ENCODE results near the gene COQ4.
"Not testable (repeated sequence)": the region's sequence is repeated elsewhere in the genome, so short reads cannot be mapped to it uniquely, and the experiment has no call there.

COQ4 gene

GRCh38 chr9:128337936-128338335, 15.3 kb downstream of the COQ4 start:
- TF ChIP-seq, protein P1, sequence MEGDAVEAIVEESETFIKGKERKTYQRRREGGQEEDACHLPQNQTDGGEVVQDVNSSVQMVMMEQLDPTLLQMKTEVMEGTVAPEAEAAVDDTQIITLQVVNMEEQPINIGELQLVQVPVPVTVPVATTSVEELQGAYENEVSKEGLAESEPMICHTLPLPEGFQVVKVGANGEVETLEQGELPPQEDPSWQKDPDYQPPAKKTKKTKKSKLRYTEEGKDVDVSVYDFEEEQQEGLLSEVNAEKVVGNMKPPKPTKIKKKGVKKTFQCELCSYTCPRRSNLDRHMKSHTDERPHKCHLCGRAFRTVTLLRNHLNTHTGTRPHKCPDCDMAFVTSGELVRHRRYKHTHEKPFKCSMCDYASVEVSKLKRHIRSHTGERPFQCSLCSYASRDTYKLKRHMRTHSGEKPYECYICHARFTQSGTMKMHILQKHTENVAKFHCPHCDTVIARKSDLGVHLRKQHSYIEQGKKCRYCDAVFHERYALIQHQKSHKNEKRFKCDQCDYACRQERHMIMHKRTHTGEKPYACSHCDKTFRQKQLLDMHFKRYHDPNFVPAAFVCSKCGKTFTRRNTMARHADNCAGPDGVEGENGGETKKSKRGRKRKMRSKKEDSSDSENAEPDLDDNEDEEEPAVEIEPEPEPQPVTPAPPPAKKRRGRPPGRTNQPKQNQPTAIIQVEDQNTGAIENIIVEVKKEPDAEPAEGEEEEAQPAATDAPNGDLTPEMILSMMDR (IDR thresholded peaks at IDR 0.05; ENCODE audit: low read depth, low read length), result no peak
- H3K4me3 ChIP-seq (ENCODE audit: low read depth, low read length), result no peak overlapping the region

GRCh38 chr9:128338852-128339614, 16.4 kb downstream of the COQ4 start:
- not testable (repeated sequence) for H3K4me3 ChIP-seq (ENCODE audit: low read depth, low read length)

- peak within 1 kb of the TSS; percentile 79 for H3K4me3 ChIP-seq (ENCODE audit: low read depth, low read length)
Measured at GRCh38 chr9:128339761-128340690, 17.4 kb downstream of the COQ4 start, which contains the start of gene SLC27A4. Gene SLC27A4 (plus strand): TSS chr9:128340527. CDS start chr9:128343133, 2,606 bp downstream.

GRCh38 chr9:128340691-128341434, 18.2 kb downstream of the COQ4 start:
- TF ChIP-seq, protein P1 (IDR thresholded peaks at IDR 0.05; ENCODE audit: low read depth, low read length), result no peak
- peak overlapping the region; percentile 79 for H3K4me3 ChIP-seq (ENCODE audit: low read depth, low read length)

More at GRCh38 chr9:128339761-128340690, 17.4 kb downstream of the COQ4 start, which contains the start of gene SLC27A4:
- TF ChIP-seq, protein P1 (IDR thresholded peaks at IDR 0.05; ENCODE audit: low read depth, low read length), result no peak

DNA sequence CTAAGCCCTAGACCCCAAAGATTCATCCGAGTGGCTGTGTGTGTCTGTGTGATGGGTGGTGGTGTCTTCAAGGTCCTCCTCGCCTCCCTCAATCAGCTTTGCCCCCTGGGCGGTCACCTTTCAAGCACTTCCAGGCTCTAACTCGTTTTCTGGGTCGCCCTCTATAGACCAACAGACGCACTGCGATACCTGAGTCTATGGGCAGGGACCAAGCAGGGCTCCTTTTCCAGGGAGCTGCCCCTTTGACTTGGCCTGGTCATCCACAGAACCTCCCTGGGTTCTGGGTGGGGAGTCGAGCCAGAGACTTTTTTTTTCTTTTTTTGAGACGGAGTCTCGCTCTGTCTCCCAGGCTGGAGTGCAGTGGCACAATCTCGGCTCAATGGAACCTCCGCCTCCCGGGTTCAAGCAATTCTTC, 18.8 kb downstream of the COQ4 start:
- TF ChIP-seq, protein P1 (IDR thresholded peaks at IDR 0.05; ENCODE audit: low read depth, low read length), result peak; percentile 50
- H3K4me3 ChIP-seq (ENCODE audit: low read depth, low read length), result peak overlapping the region; percentile 79

GRCh38 chr9:128342971-128343680, 20.5 kb downstream of the COQ4 start:
- TF ChIP-seq, protein P1 (IDR thresholded peaks at IDR 0.05; ENCODE audit: low read depth, low read length), result no peak
- H3K4me3 ChIP-seq (ENCODE audit: low read depth, low read length), result no peak overlapping the region

- no peak overlapping the region for H3K4me3 ChIP-seq (ENCODE audit: low read depth, low read length)
- TF ChIP-seq, protein P1 (IDR thresholded peaks at IDR 0.05; ENCODE audit: low read depth, low read length), result no peak
Measured at GRCh38 chr9:128343855-128344254, 21.2 kb downstream of the COQ4 start.
